ENCODE data around the gene FGGY.

FGGY gene

DNA sequence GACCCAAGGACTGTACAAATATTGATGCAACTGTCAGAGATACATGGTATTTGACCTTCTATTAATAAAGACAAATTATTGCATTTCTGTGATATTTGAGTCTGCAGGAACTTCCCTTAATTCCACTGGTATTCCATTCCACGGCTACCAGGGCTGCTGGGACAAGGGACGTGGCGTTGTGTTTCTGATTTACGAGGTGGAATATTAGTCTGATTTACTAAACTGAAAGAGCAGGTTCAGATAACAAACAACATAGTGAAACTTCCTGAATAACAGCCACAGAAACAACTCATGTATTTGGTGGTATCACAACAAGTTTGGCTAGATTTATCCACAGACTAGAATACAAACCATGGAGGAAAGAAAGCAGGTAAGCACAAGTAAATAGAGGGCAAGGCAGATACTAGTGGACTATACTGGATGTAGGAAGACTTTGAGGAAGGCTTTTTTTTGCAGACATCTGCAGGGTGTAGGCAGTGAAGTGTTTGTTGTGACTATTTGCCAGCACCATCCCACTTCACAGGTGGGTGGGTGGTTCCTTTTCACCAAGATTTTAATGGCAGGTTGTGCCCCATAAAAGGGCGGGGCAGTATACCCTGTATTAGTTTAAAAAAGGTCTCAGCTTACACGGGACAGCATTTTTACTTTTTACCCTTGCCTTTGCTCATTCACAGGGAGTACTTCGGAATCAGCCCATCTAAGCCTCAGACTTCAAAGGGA is 100.4 kb downstream of the FGGY start:
- CTCF ChIA-PET = no interaction called here
- no peak for DNase-seq (ENCODE audit: low read depth, low spot score)
- no peak for TF ChIP-seq CTCF (IDR thresholded peaks at IDR 0.05; ENCODE audit: insufficient read depth, low read length, missing control alignments)
- POLR2A ChIA-PET = no interaction called here
- H3K4me3 ChIP-seq (ENCODE audit: low read depth, low read length) = no peak overlapping the region

DNA sequence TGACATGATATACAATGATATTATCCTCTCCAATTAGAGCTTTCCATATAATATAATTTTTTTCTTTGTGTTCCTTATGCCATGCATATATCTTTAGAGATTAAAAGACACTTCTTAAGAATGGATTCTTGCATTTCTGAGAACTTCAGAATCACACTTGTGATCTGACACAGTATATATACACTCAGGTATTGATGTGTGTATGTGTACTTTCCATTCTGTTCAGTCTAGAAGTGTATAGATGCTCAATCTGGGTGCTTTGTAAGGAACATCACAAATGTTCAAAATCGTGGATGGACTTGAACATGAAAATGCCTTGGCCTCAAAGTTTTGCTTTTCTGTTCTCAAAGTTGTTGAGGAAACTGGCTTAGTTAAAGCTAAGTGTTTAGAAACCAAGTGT is 102.7 kb downstream of the FGGY start:
- DNase-seq (ENCODE audit: low read depth, low spot score) = no peak
- H3K4me3 ChIP-seq (ENCODE audit: low read depth, low read length) = no peak overlapping the region
- ChIA-PET POLR2A (no interaction called here), CTCF (interaction anchor here (1.0 kb wide), 1 partner anchor 32 kb away, joined by 4 read pairs; no protein-coding TSS in a partner anchor)
- no peak for TF ChIP-seq CTCF (IDR thresholded peaks at IDR 0.05; ENCODE audit: insufficient read depth, low read length, missing control alignments)

DNA sequence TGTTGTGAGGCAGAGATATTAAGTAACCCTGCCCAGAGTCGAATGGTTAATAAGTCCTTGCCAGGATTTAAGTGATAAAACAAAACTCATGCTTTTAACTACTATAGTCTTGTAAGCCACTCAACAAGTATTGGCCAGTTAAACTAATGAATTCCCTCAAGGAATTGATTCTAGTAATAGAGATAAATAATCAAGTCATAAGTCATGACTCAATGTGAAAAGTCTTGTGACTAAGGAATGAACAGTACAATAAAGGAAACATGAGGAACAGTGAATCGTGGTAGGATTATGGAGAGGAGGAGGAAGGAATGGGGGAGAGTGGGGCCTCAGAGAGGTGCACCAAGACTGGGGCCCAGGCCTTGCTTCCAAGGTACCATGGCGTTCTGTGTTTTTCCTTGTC is 104.7 kb downstream of the FGGY start:
- CTCF ChIA-PET = no interaction called here
- TF ChIP-seq CTCF (IDR thresholded peaks at IDR 0.05; ENCODE audit: insufficient read depth, low read length, missing control alignments) = no peak
- H3K4me3 ChIP-seq (ENCODE audit: low read depth, low read length) = no peak overlapping the region
- DNase-seq (ENCODE audit: low read depth, low spot score) = no peak
- POLR2A ChIA-PET = no interaction called here

DNA sequence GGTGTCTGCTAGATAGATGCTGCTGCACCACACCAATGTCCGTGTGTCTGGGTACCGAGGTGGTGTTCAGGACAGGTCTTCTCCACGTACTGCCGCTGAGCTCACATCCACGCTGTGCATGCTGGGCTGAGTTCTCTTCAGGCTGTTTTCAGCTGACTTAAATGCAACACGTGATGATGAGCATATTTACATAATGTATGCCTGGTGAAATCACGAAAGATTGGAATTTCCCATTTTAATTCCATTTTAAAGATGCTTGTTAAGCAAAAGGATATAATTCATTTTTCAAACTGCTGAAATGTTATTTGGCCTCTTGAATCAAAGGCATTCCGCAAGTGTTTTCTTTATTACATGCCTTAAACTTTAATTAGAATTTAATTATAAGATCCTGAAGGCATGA is 107.9 kb downstream of the FGGY start:
- no peak for DNase-seq (ENCODE audit: low read depth, low spot score)
- H3K4me3 ChIP-seq (ENCODE audit: low read depth, low read length) = no peak overlapping the region
- ChIA-PET POLR2A (no interaction called here), CTCF (no interaction called here)
- no peak for TF ChIP-seq CTCF (IDR thresholded peaks at IDR 0.05; ENCODE audit: insufficient read depth, low read length, missing control alignments)

- POLR2A ChIA-PET = no interaction called here
- CTCF ChIA-PET = interaction anchor here (1.8 kb wide), 1 partner anchor 12 kb away, joined by 6 read pairs; no protein-coding TSS in a partner anchor
Measured at GRCh38 chr1:59406437-59407164, 109.7 kb downstream of the FGGY start.

More at GRCh38 chr1:59406437-59407164, 109.7 kb downstream of the FGGY start:
- H3K4me3 ChIP-seq (ENCODE audit: low read depth, low read length) = no peak overlapping the region
- TF ChIP-seq CTCF (IDR thresholded peaks at IDR 0.05; ENCODE audit: insufficient read depth, low read length, missing control alignments) = no peak
- no peak for DNase-seq (ENCODE audit: low read depth, low spot score)

Data from AG04449 (cell line).